ENCODE measurements around the gene SON.
"Not testable (repeated sequence)": the region's sequence is repeated elsewhere in the genome, so short reads cannot be mapped to it uniquely, and the experiment has no call there.

Gene SON

DNA sequence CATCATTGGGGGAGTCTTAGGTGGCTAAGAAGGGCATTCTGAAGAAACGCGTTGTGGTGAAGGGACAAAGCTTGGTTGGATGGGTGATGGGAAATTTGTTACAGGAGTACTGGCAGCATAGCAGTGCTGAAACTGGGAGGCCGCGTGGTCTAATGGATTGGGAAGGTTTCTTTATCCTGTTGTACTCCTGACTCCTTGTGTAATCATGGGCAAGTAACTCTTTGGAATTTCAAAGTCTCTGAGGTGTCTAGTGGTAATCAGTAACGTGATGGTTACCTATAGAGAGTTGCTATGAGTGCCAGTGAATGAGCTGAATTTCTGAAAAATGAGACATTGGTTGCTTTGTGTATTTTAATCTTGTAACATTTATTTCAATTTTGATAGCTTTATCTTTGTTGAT is 27.2 kb downstream of the SON start:
- no peak for TF ChIP-seq GATA1 (IDR thresholded peaks at IDR 0.05; ENCODE audit: low read depth, low read length)
- TF ChIP-seq POLR2A (IDR thresholded peaks at IDR 0.05; ENCODE audit: low read length): no peak
- no peak for DNase-seq

DNA sequence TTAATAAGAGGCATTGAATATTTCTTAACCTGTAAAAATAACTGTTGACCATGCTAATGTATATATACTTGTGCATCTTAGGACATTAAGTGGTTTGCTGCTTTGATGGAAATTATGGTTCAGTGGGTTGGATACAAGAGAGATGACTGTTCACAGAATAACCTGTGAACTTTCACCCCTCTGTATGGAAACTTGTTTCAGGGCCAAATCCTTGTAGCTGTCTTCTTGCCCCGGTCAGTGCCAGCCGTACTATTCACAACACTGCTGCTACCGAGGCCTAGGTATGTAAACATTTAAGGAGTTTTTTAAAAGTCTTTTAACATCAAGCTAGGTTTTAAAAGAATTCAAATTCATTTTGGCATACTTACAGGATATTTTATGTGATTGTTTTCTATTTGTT is 29.5 kb downstream of the SON start:
- DNase-seq: no peak
- TF ChIP-seq POLR2A (IDR thresholded peaks at IDR 0.05; ENCODE audit: low read length) (no peak), GATA1 (IDR thresholded peaks at IDR 0.05; ENCODE audit: low read depth, low read length) (no peak)

DNA sequence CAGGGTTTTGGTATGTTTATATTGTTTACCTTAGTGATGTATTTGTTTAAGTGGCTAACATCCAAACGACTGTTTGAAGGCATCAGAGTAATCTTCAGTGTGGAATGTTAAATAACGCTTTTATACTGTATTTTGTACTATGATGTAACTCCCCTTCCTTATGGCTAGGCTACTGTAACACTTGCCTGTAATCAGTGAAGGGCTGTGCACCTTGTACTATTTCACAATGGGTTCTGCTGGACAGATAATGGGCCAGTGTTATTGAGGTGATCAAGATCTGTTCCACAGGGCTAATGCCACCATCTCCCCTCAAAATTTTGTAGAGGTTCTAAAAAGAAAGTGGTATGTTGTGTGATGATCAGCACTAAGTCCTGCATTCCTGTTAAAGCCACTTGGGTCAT is 33.9 kb downstream of the SON start:
- DNase-seq: peak in 1 of 2 experiments; percentile 31

DNA sequence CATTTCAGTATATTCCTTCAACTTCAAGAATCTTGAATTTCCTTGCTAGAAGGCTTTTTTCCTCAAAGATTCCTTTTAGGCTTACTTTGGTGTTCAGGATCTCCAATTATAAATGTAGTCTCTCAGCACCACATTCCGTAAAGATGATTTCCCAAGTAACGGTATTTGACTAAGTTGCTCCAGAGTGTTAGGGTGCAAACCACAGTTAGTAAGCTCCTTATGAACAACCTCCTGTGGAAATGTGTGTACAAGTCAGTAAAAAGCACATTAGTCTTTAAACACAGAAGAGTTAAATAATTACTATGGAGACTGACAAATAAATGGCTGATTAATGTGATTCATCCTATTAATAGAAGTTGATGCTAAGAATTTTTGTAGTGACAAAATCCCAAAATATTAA is 35.4 kb downstream of the SON start:
- peak in 1 of 2 experiments; percentile 17 for DNase-seq
- TF ChIP-seq POLR2A (IDR thresholded peaks at IDR 0.05; ENCODE audit: low read length): no peak
- no peak for TF ChIP-seq GATA1 (IDR thresholded peaks at IDR 0.05; ENCODE audit: low read depth, low read length)

DNA sequence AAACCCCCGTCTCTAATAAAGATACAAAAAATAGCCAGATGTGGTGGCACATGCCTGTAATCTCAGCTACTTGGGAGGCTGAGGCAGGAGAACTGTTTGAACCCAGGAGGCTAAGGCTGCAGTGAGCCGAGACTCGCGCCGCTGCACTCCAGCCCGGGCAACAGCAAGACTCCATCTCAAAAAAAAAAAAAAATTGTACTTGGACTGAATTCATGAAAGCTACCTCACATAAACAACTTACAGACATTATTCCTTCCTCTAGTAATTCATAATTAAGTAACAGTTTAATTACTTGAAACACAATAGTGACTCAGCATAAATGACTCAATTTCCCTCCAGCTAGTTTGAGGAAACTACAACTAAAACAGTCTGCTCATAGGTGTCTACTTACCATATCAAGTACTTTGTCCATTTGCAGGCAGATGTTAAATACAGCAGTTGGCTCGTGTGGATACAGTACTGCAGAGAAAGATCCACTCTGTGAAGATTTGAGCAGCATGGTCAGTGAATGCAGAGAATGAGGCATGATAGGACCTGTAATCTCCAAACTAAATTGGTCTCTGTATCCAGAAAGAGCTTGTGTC is 36.2 kb downstream of the SON start:
- peak in 1 of 2 experiments; percentile 23 for DNase-seq
- TF ChIP-seq POLR2A (IDR thresholded peaks at IDR 0.05; ENCODE audit: low read length): no peak
- TF ChIP-seq GATA1 (IDR thresholded peaks at IDR 0.05; ENCODE audit: low read depth, low read length): no peak

DNA sequence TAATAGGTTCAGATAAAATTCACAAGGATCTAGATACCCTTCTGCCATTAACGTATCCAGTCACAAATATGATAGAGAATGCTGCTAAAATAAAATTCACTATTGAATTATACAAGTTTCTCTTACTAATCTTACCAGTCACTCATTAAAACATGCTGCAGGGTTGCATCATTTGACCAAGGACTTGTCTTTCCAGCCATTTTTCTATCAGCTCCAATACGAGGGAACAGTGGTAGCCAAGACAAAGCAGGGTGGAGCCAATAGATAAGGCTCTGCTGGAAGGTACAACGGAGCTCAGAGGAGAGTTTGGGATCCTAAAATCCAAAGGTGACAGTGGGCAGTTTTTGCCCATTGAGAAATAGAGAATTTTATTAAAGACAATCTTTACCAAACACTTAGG is 41.6 kb downstream of the SON start:
- TF ChIP-seq GATA1 (IDR thresholded peaks at IDR 0.05; ENCODE audit: low read depth, low read length) (no peak), POLR2A (IDR thresholded peaks at IDR 0.05; ENCODE audit: low read length) (no peak)
- peak in 1 of 2 experiments; percentile 46 for DNase-seq

DNA sequence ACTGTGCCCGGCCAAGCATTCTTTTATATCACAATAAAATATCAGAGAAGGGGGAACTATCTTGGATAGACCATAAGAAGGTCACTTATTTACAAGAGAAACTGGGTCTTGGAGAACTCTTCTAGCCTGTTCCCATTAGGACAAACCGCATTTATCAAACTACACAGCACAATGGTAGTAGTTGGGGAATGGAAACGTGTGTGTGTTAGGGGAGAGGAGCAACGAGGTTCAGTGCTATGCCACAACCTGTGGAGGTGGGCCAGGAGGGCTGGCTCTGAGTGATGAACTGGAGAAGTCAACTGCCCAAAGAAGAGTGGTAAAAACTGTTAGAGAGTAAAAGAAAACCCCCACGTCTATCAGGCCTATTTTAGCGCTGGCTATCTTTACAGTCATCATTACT is 44.1 kb downstream of the SON start:
- DNase-seq: peak in 1 of 2 experiments; percentile 18
- TF ChIP-seq POLR2A (IDR thresholded peaks at IDR 0.05; ENCODE audit: low read length) (no peak), GATA1 (IDR thresholded peaks at IDR 0.05; ENCODE audit: low read depth, low read length) (no peak)

DNA sequence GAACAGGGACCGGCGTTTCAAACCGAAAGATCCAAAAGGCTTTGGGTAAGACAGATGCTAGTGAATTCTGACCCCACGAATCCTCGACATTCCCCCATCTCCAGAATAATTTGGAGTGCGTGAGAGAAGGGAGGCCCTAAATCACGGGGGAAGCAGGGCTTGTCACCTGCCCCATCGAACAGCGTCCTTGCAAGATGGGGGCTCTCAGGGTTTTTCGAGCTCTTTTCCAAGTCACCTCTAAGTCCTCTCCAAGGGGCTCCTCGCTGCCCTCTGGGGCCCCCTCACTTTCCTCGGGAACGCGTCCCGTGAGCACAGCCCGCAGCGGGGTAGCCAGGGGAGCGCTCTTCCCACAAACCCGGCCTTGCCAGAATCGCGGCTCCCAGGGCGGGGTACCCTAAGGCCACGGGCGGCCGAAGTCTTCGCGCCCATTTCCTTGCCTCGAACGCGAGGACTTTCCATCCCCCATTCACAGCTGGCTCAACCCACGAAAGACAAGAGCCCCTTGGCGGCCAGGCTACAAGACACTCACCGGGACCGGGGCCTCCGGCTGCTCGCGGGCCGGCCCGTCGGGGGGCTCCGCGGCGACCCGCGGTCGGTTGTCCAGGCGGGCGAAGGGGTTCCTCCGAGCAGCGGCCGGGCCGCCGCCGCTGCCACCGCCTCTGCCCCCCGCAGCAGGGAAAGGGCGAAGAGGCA is 45.1 kb downstream of the SON start:
- TF ChIP-seq GATA1 (IDR thresholded peaks at IDR 0.05; ENCODE audit: low read depth, low read length) (no peak), POLR2A (IDR thresholded peaks at IDR 0.05; ENCODE audit: low read length) (no peak)
- DNase-seq: peak; percentile 72 to 75

DNA sequence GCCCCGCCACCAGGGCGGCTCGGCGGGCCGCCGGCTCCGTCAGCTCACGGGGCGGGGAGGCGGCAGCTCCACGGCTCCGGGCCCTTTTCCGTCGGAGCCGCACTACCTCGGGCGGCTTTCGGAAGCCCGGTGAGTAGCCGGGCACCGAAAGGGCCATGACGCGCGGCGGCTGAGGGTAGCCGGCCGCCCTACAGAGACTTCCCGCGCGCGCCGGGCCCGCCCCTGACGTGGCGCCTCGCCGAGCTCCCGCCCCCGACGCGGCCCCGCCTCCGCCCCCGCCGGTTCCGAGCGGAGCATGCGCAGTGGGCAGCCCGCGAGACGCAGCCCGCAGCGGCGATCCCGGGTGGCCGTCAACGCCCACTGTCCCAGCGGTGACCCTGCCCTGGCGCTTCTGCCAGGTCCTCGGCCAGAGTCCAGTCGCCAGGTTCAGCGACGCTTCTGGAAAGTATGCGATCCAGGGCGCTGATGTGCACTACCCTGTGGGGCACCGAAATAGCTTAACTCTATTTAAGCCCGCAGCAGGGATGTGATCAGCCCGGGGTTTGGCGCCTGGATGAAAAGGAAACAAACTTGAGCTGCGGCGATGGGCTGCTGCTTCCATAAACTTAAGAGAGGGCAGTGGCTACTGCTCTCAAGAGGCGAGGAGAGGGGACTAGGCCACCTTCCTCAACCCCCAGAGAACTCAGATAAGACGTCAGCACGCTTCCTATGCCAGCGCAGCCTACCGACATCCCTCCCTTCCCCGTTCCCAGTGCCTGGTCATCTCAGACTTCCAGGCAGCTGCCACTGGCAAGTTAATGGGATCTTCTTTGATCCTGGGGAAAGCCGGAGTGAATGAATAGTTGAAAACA is 45.9 kb downstream of the SON start, which contains the start of gene DONSON:
TSS of gene DONSON (minus strand) at position 200 of the 851 bp plus-strand sequence. CDS start at position 157, 43 bp downstream.
- TF ChIP-seq GATA1 (IDR thresholded peaks at IDR 0.05; ENCODE audit: low read depth, low read length): no peak
- TF ChIP-seq POLR2A (IDR thresholded peaks at IDR 0.05; ENCODE audit: low read length): peak; percentile 77
- peak; percentile 90 to 96 for DNase-seq

DNA sequence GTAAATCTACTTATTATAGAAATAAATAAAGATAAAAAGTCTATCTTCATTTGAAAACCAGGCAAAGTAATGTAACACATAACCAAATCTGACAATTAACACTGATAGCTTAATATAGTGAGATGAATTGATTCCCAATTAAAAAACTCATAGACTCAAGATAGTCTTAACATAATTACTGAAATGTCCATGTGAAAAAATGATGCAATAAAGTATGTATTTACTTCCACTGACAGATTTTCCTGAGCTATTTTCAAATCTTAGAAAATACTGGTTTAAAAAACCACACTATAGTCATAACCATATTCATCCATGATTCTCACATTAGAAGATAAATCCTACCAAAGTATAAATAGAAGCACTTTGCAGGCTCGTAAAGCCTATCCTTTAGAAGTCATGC is 55.2 kb downstream of the SON start:
- TF ChIP-seq POLR2A (IDR thresholded peaks at IDR 0.05; ENCODE audit: low read length) (no peak), GATA1 (IDR thresholded peaks at IDR 0.05; ENCODE audit: low read depth, low read length) (no peak)
- DNase-seq: no peak

DNA sequence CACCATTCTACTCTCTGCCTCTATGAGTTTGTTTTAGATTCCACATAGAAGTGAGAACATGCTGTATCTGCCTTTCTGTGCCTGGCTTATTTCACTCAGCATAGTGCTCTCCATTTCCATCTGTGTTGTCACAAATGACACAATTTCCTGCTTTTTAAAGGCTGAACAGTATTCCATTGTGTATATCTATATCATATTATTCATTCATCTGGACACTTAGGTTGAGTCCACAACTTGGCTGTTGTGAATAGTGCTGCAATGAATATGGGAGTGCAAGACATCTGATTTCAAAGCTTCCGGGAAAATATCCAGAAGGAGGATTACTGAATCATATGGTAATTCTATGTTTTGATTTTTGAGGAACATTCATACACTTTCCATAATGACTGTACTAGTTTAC is 65.7 kb downstream of the SON start:
- TF ChIP-seq POLR2A (IDR thresholded peaks at IDR 0.05; ENCODE audit: low read length) (no peak), GATA1 (IDR thresholded peaks at IDR 0.05; ENCODE audit: low read depth, low read length) (no peak)
- DNase-seq: no peak

DNA sequence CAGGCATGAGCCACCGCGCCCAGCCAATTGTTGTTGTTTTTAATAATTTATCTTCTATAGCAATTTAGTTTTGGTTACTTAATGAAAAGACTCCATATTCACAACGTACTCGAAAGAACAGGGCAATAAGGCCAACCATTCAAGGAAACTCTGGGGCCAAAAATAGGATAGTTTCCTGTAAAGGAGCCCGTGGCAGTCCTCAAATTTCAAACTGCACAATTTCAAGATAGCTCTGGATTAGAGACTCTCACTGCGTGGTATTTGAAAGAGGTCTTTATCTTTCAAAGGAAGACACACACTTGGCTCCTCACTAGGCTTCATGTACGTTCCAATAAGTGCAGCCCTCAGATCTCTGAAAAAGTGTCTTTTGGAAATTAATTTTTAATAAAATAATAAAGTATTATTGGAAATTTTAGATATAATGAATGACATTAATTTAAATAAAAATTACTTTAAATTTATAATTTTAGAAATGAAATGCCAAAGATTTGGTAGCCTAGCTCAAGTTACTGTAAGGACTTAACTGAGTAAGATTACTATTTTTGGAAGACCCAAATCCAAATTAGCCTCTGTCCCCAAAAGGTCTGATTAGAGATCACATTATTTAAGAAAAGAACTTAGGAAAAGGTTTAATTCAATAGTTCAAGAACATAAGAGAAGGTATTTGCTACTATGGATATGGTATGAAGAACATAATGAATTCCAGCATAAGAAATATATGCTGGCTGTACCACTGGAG is 68.3 kb downstream of the SON start:
- TF ChIP-seq GATA1 (IDR thresholded peaks at IDR 0.05; ENCODE audit: low read depth, low read length): no peak
- no peak for TF ChIP-seq POLR2A (IDR thresholded peaks at IDR 0.05; ENCODE audit: low read length)
- no peak for DNase-seq

DNA sequence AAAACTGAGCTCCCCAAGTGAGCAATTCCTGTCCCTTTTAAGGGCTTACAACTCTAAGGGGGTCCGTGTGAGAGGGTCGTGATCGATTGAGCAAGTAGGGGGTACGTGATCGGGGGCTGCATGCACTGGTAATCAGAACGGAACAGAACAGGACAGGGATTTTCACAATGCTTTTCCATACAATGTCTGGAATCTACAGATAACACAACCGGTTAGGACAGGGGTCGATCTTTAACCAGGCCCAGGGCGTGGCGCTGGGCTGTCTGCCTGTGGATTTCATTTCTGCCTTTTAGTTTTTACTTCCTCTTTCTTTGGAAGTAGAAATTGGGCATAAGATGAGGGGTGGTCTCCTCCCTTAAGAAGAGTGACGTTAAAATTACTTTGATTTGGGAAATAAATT is 74.7 kb downstream of the SON start:
- DNase-seq: not testable (repeated sequence)

DNA sequence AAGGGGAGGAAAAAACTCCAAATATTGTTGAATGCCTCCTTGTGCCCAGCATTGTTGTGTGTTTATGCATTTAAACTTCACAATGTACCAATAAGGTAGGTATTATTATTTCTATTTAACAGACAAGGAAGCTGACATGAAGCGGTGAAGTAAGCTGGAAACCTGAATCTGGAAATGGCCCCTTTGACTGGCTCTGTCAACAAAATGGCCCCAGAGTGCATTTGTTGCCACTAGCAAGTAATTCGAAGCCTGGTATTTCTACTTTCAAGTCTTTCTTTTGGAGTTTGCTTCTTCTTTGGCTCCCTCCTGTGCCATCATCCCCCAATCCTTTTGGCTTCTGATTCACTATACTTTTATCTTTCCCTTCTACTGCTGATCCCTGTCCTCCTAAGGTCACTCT is 75.6 kb downstream of the SON start:
- no peak for TF ChIP-seq POLR2A (IDR thresholded peaks at IDR 0.05; ENCODE audit: low read length)
- TF ChIP-seq GATA1 (IDR thresholded peaks at IDR 0.05; ENCODE audit: low read depth, low read length): no peak
- no peak for DNase-seq
